Fibroblast of skin of scalp (primary cell): ENCODE measurements around the gene TRIOBP.

ENCODE experiments used
- DNase-seq: peaks from one replicate; pipeline ENCODE4 v3.0.0-alpha.2; 2013

Gene TRIOBP

DNA sequence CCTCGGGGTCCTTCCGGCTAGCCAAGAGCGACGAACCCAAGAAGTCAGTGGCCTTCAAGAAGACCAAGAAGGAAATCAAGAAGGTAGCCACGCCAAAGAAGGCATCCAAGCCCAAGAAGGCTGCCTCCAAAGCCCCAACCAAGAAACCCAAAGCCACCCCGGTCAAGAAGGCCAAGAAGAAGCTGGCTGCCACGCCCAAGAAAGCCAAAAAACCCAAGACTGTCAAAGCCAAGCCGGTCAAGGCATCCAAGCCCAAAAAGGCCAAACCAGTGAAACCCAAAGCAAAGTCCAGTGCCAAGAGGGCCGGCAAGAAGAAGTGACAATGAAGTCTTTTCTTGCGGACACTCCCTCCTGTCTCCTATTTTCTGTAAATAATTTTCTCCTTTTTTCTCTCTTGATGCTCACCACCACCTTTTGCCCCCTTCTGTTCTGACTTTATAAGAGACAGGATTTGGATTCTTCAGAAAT lies 109.0 kb downstream of the TRIOBP start:
- DNase-seq, result no peak

DNA sequence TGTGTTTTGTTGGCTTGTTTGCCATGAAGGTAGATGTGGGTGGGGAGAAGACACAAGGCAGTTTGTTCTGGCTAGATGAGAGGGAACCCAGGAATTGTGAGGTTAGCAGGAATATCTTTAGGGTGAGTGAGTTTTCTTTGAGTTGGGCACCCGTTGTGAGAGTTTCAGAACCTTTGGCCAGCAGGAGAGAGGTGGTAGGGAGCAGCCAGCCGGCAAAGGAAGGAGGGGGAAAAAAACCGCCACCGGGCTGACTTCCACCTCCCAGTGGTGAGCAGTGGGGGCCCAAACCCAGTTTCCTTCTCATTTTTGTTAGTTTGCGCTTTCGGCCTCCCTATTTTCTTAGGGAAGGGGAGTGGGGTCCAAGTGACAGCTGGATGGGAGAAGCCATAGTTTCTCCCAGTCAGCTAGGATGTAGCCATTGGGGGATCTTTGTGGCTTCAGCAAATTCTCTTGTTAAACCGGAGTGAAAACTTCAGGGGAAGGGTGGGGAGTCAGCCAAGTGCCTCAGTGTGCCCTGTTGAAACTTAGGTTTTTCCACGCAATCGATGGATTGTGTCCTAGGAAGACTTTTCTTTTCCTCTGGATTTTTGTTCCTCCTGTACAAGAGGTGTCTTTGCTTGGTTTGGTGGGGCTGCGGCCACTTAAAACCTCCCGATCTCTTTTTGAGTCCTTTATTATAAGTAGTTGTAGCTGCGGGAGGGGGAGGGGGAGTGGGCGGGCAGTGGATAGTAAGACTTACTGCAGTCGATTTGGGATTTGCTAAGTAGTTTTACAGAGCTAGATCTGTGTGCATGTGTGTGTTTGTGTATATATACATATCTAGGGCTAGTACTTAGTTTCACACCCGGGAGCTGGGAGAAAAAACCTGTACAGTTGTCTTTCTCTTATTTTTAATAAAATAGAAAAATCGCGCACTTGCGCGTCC lies 109.8 kb downstream of the TRIOBP start:
- peak; percentile 51 for DNase-seq

DNA sequence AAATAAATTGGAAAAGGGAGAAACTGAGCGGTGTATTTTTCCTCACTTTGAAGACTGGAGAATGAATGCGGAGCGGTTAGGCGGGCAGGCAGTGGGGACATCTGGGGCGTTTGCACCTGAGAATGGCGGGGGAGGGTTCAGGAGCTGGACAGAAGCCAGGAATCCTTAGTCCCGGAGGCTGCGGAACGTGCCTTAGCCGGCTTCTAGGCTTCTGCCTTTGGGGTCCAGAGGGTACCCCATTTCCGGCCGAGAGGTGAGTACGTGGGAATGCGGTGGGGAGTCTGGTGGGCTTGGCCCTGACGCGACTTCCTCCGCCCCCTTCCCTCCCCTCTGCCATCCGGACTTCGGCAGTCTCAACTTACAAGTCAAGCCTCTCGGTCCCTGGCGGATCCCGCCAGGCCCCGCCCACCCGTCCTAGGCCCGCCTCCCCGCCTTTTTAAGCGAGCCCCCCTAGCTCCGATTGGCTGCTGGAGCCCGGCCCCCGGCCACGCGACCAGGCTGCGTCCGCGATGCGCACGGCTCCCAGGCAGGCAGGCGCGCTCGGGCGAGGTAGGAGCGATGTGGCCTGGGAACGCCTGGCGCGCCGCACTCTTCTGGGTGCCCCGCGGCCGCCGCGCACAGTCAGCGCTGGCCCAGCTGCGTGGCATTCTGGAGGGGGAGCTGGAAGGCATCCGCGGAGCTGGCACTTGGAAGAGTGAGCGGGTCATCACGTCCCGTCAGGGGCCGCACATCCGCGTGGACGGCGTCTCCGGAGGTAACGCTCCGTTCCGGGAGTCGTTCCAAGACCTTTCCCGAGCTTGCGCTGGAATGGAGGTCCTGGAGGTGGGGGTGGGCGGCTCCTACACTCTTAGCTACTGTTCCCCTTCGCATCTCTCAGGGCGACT lies 110.8 kb downstream of the TRIOBP start, which contains the start of gene GCAT:
Gene GCAT, plus strand, starts transcription at position 525 of the 884 bp plus-strand sequence. Its CDS starts 34 bp downstream, at position 559.
- DNase-seq, result peak; percentile 96

DNA sequence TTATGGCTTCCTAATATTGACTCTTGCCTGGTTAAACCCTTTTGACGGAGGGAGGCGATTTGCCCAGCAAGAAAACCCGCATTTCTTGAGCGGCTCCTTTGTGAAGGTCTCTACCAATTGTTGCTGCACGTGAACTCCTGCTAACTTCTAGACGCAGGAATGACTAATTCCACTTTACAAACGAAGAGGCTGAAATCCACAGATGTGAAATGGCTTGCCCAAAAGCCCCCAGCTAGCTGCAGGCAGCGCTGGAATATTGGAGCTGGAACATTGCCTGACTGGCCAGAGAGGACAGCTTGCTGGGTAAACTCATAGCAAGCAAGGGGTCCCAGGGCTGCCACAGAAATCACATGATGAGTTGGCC lies 111.4 kb downstream of the TRIOBP start:
- DNase-seq, result no peak

DNA sequence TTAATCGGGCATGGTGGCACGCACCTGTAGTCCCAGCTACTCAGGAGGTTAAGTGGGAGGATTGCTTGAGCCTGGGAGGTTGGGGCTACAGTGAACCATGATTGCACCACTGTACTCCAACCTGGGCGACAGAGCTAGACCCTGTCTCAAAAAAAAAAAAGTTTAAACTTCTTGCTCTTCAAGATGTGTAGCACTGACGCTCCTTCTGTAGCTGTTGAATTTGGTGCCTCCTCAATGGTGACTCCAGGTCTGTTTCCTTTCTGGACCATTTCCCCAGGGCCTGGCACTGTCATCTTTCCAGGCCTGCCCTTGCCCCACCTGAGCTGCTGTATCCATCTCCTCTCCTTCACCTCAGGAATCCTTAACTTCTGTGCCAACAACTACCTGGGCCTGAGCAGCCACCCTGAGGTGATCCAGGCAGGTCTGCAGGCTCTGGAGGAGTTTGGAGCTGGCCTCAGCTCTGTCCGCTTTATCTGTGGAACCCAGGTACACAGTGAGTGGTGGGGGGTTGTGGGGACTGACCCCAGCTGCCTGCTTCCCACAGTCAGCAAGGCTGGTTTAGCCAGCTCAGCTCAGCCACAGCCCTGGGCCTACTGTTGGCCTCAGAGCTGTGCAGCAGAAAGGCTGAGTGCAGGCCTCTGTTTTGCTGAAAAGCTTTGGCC lies 113.0 kb downstream of the TRIOBP start:
- DNase-seq, result no peak

DNA sequence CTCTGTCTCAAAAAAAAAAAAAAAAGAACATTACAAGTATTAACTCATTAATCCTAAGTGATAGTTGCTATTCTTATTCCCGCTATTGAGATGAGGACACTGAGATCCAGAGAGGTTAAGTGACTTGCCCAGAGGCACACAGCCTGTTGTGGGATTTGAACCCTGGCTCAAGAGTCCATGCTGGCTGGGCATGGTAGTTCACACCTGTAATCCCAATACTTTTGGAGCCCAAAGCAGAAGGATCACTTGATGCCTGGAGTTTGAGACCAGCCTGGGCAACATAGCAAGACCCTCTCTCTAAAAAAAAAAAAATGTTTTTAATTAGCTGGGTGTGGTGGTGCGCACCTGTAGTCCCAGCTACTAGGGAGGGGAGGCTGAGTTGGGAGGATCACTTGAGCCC lies 115.0 kb downstream of the TRIOBP start:
- DNase-seq, result no peak

GRCh38 chr22:37812869-37813678 lies 116.2 kb downstream of the TRIOBP start:
- no peak for DNase-seq

GRCh38 chr22:37815593-37815992 lies 118.7 kb downstream of the TRIOBP start:
- DNase-seq, result no peak

DNA sequence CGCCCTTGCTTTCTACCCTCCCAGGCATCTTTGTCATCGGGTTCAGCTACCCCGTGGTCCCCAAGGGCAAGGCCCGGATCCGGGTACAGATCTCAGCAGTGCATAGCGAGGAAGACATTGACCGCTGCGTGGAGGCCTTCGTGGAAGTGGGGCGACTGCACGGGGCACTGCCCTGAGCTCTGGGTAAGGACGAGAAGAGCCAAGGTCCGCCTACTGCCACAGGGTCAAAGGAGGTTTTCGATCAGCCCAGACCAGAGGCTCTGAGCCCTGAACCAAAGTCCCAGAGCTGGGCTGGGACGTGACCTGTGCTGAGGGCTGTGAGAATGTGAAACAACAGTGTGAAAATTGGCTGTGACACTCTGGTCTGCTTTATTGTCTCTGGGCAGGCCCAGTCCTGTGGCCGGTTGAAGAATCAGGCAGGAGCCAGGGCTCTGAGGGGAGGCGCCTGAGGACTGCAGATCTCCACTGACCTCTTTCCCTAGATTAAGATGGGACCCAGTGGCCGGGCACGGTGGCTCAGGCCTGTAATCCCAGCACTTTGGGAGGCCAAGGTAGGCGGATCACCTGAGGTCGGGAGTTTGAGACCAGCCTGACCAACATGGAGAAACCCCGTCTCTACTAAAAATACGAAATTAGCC lies 119.8 kb downstream of the TRIOBP start:
- no peak for DNase-seq

DNA sequence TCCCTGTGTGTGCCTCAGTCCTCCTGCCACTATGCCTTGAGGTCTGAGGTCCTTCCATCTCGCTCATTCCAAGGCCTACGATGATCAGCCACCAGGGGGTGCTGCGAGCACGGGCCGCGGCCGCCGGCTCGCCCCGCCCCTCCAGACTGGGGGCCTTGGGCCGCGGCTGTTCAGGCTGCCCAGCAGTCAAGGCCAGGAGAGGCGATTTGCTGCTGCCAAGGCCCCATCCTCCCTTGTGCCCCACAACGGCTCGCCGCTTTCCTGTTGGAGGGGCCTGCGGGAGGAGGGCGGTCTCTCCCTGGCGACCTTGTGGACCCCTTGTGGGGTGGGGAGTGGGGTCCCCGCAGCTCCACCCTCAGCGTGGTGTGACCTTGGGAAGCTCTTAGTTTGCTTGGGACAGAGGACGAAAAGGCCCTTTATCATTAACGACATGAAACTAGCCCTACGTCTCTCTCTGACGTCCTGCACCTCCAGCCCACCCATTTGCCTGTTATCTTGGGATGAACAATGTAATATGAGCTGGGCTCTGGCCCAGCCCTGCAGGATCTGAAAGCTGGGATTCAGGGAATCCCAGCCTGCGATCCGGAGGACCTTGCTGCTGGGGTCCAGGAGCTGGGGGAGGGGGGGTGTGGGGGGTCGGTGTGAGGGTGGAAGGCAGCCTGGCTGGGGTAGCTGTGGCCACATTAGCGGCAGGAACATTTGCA lies 121.0 kb downstream of the TRIOBP start:
- DNase-seq, result peak; percentile 76

DNA sequence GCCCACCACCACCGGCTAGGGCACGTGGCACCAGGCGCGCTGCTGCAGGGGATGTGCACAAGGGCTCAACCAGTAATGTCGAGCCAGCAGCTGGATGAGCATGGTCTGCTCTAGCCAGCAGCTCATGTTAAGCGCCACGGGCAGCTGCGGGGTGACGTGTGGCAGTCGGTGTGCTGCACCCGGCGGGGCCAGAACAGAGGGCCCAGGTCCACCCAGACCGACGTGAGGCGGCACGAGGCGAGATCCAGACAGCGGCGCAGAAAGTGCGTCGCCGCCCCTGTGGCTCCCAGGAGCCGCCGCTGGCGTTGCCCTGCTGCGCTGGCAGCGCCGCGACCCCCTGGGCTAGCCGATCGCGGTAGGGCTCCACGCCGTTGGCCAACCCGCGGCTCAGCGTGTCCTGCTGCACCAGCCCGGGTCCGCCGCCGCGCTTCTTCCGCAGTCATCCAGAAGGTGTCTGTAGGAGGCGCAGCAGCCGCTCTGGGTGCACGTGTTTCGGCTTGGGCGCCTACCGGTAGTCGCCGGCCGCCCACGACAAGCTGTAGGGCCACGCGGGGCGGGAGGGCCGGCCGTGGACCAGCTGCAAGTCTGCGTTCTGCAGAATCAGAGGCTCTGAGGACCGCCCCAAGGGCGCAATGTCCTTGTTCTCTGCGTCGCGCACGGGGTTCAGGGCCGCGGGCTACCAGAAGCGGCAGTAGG lies 121.7 kb downstream of the TRIOBP start:
- DNase-seq, result peak; percentile 52

DNA sequence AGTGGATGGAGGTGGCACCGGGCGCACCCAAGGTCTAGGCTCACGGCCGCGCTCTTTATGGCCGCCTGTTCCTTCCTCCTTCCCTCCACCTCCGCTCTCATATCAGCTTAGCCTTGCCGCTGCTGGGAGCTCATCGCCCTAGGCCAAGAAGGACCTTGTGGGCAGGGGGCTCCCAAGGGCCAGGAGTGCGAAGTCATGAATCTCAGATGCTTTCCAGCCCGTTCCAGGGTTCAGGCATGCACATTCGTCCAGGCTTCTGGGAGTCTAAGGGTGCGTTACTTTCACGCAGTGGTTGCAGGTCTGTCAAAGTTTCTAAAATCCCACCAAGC lies 122.2 kb downstream of the TRIOBP start:
- DNase-seq, result no peak

DNA sequence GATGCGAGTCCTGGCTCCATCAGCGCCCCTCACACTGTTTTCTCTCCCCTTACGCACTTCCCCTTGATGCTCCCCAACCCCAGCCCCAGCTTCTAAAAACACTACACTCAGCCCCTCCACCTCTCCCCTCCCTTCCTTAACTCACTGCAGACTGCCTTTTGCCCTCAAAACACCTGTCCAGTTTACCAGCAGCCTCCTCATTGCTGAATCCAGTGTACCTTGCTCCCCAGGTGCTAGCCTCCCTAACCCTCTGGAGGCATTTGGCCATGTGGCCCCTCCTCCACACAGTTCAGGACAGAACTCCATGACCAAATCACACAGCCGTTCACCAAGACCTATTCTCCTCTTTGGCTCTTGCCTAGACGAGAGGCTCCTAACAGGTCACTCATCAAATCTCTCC lies 123.5 kb downstream of the TRIOBP start:
- no peak for DNase-seq

DNA sequence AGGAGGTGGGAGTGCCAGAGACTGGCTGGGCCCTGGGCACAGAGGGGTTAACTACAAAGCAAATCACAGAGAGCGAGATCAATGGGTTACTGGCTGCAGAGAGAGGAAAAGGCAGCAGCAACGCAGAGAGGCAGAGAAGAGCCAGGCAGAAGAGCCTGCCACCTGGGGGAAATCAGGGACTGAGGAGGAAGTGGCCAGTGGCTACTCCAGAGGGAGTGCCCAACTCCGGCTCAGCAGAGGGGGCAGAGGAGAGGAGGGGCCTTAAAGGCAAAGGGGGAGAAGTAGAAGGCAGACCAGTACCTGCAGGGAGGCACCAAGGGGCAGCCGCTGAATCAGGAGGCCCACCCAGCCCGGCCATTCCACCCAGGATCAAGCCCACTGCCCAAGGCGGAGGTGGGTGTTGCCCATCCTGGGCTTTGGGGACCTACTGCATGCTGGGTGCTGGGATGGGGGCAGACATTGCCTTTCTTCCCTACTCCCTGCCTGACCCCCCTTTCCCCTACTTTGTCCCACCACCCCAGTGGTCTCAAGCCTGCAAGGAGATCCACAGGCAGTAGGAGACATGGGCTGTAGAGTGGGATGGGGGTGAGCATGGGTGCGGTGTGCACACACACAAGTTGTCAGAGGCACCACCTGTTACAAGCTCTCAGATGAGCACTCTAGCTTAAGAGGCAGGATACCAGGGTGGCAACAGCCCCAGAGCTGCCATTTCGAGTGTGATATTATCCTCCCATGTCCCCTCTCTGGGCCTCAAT lies 125.4 kb downstream of the TRIOBP start:
- DNase-seq, result no peak

DNA sequence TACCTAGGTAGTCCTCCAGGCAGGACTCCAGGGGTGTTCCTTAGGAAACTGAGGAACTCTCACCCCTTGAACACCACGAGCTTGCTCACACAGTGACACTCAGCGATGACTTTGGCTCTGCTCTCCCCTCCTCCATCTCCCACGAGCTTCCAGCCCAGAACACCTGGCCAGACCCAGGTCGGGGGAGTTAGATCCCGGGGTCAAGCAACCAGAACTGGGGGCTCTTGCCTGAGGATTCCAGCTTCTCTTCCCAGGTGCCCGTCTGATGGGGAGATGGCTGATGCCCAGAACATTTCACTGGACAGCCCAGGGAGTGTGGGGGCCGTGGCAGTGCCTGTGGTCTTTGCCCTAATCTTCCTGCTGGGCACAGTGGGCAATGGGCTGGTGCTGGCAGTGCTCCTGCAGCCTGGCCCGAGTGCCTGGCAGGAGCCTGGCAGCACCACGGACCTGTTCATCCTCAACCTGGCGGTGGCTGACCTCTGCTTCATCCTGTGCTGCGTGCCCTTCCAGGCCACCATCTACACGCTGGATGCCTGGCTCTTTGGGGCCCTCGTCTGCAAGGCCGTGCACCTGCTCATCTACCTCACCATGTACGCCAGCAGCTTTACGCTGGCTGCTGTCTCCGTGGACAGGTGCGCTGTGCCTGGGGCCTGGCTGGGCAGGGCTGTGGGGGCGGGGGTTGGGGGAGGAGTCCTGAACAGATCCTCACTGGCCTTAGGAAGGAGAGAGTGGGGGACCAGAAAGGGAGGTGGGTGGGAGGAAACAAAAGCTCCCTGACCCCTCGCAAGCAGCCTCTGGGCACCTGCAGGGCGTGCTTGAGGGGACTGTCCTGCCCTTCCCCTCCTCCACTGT lies 126.5 kb downstream of the TRIOBP start, which contains the start of gene GALR3:
Gene GALR3, plus strand, starts transcription at position 249 of the 852 bp plus-strand sequence. Its CDS starts 25 bp downstream, at position 274.
- no peak for DNase-seq

- DNase-seq, result no peak
Observed at GRCh38 chr22:37824674-37825641, 128.1 kb downstream of the TRIOBP start.
